HG02970 (cell line): ENCODE data around the gene MRTFA.
A peak's percentile ranks its signal among the peaks of the same experiment; 100 is the strongest.
"Not testable (repeated sequence)": the region's sequence is repeated elsewhere in the genome, so short reads cannot be mapped to it uniquely, and the experiment has no call there.

ENCODE experiments used
- ATAC-seq: cut with Tn5 transposase; IDR thresholded peaks from one replicate; pipeline ENCODE4 v1.9.1; 2021; ENCODE audit warnings: mild to moderate bottlenecking, moderate library complexity, moderate number of reproducible peaks; ENCODE audit not compliant: unreplicated experiment, low FRiP score

The MRTFA gene

DNA sequence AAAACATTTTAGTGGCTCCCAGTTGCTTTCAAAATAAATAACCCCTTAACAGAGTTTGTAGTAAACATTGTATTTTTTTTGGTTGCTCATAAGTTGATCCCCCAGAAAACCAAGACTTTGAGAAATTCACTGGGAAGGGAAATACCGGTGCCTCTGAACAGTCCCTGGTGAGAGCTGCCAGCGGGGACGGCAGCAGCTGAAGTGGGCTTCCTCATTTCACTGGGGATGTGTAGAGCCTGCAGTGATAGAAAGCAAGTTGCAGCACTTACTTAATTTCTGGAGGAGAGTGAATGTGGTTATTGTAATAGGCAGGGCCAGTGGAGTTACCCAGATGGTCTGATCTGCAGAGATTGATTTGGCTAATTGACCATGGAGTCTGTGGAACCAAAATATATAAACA, 24.2 kb upstream of the MRTFA start:
- ATAC-seq, result no peak

DNA sequence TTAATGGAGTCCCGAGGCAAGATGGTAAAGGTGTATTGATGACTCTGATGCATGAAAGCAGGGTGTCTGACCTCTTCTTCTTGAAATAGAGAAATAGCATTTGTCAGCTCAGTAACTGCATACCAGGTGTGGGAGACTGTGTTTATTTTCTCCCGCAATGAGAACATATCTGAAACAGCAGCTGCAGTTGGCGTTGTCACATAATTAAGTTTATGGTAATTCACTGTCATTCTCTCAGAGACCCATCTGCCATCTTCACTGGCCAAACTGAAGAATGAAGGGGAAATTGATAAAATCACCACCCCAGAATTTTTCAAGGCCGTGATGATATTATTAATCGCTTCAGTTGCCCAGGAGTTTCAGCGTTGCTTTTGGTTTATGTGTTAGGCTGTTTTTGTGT, 22.6 kb upstream of the MRTFA start:
- ATAC-seq, result no peak

- ATAC-seq, result not testable (repeated sequence)
These were observed 20.1 kb upstream of the MRTFA start for GRCh38 chr22:40656651-40657050.

DNA sequence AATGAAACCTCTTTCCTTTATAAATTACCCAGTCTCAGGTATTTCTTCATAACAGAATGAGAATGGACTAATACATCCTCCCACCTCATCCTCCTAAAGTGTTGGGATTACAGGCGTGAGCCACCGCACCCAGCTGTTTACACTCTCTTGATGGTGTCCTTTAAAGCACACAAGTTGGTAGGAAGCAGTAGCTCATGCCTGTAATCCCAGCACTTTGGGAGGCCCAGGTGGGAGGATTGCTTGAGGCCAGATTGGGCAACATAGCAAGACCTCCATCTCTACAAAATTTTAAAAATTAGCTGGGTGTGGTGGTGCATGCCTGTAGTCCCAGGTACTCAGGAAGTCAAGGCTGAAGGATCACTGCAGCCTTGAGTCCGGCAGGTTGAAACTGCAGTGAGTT, 19.4 kb upstream of the MRTFA start:
- not testable (repeated sequence) for ATAC-seq

DNA sequence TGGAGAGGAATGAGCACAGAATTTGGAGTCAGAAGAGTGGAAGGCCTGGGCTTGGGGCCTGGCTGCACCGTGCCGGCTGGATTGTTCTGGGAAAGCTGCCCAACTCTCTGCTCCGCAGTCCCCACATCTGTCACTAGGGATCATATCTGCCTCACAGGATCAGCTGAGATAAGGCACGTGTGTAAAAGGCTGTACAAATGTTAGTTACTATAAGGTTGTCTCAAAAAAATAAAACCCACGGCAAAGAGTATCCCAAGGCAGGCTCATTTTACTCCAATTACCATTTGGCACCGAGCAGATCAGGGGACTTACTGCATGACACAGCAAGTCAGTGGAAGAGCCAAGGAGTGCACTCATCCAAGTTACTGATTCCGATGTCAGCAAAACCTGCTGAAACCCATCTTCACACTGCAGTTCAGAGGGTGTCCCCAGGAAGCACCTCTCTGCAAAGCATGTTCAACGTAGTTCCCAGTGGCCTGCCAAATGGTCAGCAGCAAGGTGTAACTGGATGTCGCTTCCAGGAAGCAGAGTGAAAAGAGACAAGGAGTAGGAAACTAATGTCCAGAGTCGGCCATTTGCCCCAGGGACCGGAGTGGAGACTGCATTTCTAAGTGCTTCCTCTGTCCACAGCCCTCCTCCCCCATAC, 18.1 kb upstream of the MRTFA start:
- no peak for ATAC-seq

DNA sequence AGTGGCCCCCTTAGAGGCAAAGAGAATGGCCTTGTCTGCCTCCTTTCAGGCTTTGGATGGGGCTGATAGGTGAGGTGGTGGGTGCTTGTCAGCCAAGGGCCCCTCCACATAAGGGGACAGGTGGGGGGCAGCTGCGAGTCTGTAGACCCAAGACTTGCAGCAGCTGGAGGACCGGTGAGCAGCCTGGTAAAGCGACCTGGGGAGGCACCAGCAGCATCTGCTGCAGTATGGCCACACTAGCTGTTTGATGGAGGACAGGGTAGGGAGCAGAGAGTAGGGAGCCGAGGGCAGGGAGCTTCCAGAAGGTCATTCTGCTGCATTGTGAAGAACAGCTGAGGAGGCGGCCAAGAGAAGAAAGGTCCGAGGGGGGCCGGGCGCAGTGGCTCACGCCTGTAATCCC, 16.8 kb upstream of the MRTFA start:
- no peak for ATAC-seq

DNA sequence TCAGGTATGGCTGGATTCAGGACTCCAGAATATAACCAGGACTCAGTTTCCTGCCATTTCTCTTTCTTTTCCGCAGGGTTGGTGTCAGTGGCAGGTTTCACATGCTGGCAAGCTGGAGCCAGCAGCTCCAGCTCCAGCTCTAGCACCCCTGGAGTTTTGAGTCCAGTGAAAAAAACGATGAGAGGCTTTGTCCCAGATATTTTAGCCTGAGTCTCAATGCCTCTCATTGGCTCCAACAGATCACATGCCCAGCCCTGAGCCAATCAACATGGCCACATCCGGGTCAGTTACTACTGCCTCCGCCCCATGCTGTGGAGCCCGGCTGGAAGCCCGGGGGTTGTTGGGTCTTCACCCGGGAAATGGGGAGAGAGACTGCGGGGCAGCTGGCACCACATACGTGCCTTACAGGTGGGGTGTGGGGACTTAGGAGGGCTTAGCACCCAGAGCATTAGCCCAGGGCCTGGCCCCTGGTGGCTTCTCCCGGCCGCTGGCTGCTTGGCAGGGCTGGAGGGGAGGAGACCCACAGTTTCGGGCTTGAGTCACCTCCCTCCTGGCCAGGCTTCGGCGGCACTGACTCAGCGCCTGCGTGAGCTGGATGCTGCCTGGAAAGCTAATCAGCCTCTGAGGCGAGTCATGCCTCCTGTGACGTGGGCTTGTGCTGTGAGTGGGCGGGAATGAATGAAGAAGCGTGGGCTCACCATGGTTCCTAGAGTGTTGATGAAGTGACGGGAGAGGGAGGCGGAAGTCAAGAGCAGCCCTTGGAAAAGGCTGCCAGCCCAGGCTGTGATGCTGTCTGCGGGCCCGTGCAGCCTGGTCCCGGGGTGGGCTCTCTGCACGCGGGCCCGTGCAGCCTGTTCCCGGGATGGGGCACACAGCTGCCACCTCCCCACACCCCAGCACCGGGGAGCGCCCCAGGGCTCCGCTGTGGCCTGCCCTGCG, 15.3 kb upstream of the MRTFA start:
- ATAC-seq, result peak; percentile 77

- ATAC-seq, result no peak
These were observed 14.5 kb upstream of the MRTFA start for GRCh38 chr22:40651057-40651456.

DNA sequence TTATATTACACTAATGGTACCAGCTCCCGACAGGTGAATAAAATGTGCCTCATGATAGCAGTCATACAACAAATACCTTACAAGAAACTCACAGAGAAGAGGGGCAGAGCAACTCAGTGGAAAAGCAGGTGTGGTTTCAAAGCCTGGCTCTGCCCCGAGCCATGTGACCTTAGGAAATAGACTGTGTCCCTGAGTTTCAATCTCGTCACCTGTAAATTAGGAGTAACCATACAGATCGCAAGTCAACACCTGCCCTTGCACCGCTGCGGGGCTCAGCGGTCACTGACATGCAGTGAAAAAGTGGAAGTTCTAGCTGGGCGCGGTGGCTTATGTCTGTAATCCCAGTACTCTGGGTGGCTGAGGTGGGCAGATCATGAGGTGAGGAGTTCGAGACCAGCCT, 11.9 kb upstream of the MRTFA start:
- no peak for ATAC-seq

DNA sequence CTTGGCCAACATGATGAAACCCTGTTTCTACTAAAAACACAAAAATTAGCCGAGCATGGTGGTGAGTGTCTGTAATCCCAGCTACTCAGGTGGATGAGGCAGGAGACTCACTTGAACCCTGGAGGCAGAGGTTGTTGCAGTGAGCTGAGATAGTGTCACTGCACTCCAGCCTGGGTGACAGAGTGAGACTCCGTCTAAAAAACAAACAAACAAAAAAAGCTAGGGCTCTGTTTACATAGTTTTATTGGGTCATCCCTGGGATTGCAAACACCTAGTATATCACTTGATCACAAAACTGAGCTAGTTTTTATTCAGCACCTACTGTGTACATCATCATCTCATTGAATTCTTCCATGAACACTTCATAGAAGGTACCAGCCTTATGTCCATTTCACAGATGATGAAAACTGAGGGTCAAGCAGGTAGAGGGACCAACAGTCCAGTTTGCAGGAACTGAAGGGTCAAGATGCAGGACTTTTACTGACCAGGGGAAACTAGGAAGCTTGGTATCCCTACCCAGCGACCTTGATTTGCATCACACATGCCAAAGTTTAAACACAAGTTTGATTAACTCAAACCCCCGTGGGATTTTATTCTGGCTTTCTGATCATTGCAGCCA, 9.2 kb upstream of the MRTFA start:
- no peak for ATAC-seq

DNA sequence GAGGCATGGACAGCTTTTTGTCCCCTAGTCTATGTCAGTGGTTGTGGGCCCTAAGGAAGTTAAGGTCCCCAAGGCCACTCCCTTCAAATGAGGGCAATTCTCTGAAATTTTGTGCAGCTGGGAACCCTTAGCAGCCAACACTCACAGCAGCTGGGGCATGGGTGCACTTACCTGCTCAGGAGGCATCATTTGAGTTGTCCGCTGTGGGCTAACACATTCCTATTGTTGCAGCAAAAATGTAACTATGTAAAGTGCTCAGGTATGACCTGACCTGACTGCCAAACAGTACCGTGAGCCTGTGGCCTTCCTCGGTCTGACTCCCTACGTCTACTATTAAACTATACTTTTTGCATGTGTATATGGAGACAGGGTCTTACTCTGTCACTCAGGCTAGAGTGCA, 5.8 kb upstream of the MRTFA start:
- no peak for ATAC-seq

- ATAC-seq, result no peak
These were observed 4.8 kb upstream of the MRTFA start for GRCh38 chr22:40641269-40641668.

- ATAC-seq, result no peak
These were observed 1.7 kb upstream of the MRTFA start for GRCh38 chr22:40638261-40638660.

DNA sequence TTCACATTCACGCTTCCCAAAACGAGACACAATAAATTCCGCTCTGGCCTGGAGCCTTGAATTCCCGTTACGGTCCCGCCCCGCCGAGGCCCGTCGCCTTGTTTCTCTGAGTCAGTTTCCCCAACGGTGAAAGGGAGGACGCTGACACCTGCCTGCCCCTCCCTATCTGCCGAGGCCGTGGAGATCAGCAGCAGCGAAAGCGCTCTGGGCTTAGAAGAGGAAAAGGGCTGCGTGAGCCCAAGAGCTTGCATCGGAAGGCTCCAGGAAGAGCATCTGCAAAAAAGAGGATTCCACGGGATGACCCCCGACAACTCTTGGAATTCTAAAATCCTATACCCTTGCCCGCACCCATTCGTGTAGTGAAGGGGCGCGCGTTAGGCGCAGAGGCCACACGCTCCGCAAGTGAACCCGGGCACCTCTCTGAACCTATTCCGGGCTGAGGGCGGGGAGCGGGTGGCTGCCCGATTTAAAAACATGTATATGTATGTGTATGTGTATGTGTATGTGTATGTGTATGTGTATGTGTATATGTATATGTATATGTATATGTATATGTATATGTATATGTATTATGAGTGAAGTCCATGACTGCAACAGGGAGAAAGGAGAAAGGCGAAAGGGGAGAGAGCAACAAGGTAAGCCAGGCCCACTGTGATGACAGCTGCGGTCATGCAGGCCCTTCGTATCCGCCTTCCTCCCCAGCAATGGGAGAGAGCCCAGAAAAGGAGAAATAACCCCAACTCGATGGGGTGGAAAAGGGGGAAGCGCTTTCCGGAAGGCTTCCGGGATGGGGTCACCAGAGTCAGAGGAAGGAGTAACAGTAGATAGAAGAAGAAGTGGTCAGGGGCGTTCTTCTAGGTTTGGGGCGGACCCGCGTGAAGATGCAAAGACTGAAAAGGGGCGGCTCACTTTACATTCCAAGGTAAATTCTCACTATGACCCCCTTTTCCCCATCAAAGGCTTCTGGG, 948 bp upstream of the MRTFA start:
- no peak for ATAC-seq

DNA sequence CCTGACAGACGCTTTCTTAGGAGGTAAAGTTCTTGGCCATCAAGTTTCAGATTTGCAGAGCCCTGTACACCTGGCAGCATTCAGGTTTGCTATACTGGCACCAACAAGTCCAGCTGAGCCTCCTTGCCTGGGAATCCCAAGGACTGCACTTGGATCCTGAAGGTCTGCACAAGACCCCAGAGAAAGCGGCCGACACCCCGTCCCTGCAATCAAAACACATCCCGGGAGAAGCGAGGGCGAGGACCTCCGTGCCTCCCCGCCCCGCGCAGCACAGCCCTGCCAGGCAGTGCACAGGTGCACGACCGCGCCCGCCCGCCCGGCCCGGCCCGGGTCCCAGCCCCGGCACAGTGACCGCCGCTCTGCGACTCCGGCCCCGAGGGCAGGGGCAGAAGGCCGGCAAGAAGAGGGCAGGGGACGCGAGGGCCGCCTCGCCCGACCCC, 559 bp downstream of the MRTFA start:
- peak; percentile 11 for ATAC-seq

- no peak for ATAC-seq
These were observed 1.2 kb downstream of the MRTFA start for GRCh38 chr22:40635043-40635939.

GRCh38 chr22:40634119-40634903, 2.2 kb downstream of the MRTFA start:
- no peak for ATAC-seq

GRCh38 chr22:40633036-40633435, 3.5 kb downstream of the MRTFA start:
- ATAC-seq, result no peak
